Measurements from ENCODE around the gene IFNGR1.

The IFNGR1 gene

GRCh38 chr6:137156650-137157049, 62.5 kb downstream of the IFNGR1 start:
- no peak for DNase-seq (ENCODE audit: low read depth in 2 of 2, low spot score in 1 of 2)

GRCh38 chr6:137155830-137156229, 63.4 kb downstream of the IFNGR1 start:
- DNase-seq (ENCODE audit: low read depth in 2 of 2, low spot score in 1 of 2): no peak

- DNase-seq (ENCODE audit: low read depth in 2 of 2, low spot score in 1 of 2): no peak
These were observed 69.1 kb downstream of the IFNGR1 start for GRCh38 chr6:137150072-137150471.

- no peak for DNase-seq (ENCODE audit: low read depth in 2 of 2, low spot score in 1 of 2)
These were observed 70.2 kb downstream of the IFNGR1 start for GRCh38 chr6:137149035-137149393.

- no peak for DNase-seq (ENCODE audit: low read depth in 2 of 2, low spot score in 1 of 2)
These were observed 70.7 kb downstream of the IFNGR1 start for GRCh38 chr6:137148306-137149034.
